HEK293 (cell line): ENCODE measurements around the gene STRBP.

Experiments
- CTCF ChIA-PET: fragments of 350-600 bp; formaldehyde crosslinking; extraction: SDS; loops from one replicate; lab custom pipeline; 2021; ENCODE audit warnings: antibody characterized with exemption; lab: Yijun Ruan, JAX
- POLR2A ChIA-PET: fragments of 300-600 bp; formaldehyde crosslinking; extraction: SDS; loops from one replicate; lab custom pipeline; 2020; ENCODE audit warnings: antibody characterized with exemption, inconsistent platforms; lab: Yijun Ruan, JAX
- H3K27ac ChIP-seq: fragments of 200-500 bp; sonication (Bioruptor generic); 2 replicates; pipeline ENCODE4 v1.5.1; 2014; ENCODE audit warnings: low read depth, low read length, control low read depth, inconsistent platforms; ENCODE audit errors: extremely low read depth
- H3K36me3 ChIP-seq, 2 experiments: fragments of 200-500 bp in 1 of 2; sonication (Bioruptor generic) in 1 of 2; 1 replicate in 1 of 2; 2 replicates in 1 of 2; pipeline ENCODE4 v1.5.1; 2014 to 2017; ENCODE audit warnings: inconsistent platforms in 2 of 2, low read length in 2 of 2; ENCODE audit not compliant: control insufficient read depth in 2 of 2, insufficient read depth in 1 of 2
- H3K4me1 ChIP-seq: fragments of 200-500 bp; sonication (Bioruptor generic); 2 replicates; pipeline ENCODE4 v1.5.1; 2014; ENCODE audit warnings: mild to moderate bottlenecking, low read length, inconsistent platforms; ENCODE audit not compliant: control insufficient read depth, insufficient read depth
- H3K4me3 ChIP-seq: 2 replicates; pipeline ENCODE4 v1.5.1; 2011; ENCODE audit warnings: low read depth, mild to moderate bottlenecking, control low read depth, low read length, moderate library complexity
- H3K9me3 ChIP-seq: fragments of 200-500 bp; sonication (Bioruptor generic); 2 replicates; pipeline ENCODE4 v1.5.1; 2014; ENCODE audit warnings: low read depth, low read length, inconsistent platforms; ENCODE audit not compliant: control insufficient read depth, insufficient read depth
- HOXA7 ChIP-seq: sonication (generic); formaldehyde crosslinking; IDR thresholded peaks from 2 replicates; pipeline ENCODE4 v1.8.1; 2022; ENCODE audit warnings: missing genetic modification reagents, borderline replicate concordance
- KLF1 ChIP-seq: fragments of 450-650 bp; formaldehyde crosslinking; IDR thresholded peaks from 2 replicates; pipeline ENCODE4 v1.5.1; 2016; ENCODE audit warnings: missing biosample characterization, missing genetic modification characterization
- KLF17 ChIP-seq: fragments of 450-650 bp; formaldehyde crosslinking; IDR thresholded peaks from 2 replicates; pipeline ENCODE4 v1.5.1; 2016; ENCODE audit warnings: missing biosample characterization, missing genetic modification characterization
- PATZ1 ChIP-seq: fragments of 450-650 bp; formaldehyde crosslinking; IDR thresholded peaks from 2 replicates; pipeline ENCODE4 v1.5.1; 2016; ENCODE audit warnings: missing biosample characterization, missing genetic modification characterization
- PRDM1 ChIP-seq: fragments of 450-650 bp; formaldehyde crosslinking; IDR thresholded peaks from 2 replicates; pipeline ENCODE4; 2016; ENCODE audit warnings: missing biosample characterization, missing genetic modification characterization
- PRDM6 ChIP-seq: fragments of 450-650 bp; formaldehyde crosslinking; IDR thresholded peaks from 2 replicates; pipeline ENCODE4 v1.5.1; 2017; ENCODE audit warnings: missing biosample characterization, missing genetic modification characterization
- SALL2 ChIP-seq: fragments of 450-650 bp; formaldehyde crosslinking; IDR thresholded peaks from 2 replicates; pipeline ENCODE4 v1.5.0; 2017; ENCODE audit warnings: missing biosample characterization, mild to moderate bottlenecking, missing genetic modification characterization, borderline replicate concordance
- SP3 ChIP-seq: fragments of 450-650 bp; formaldehyde crosslinking; IDR thresholded peaks from 2 replicates; pipeline ENCODE4 v1.5.1; 2016; ENCODE audit warnings: missing biosample characterization, missing genetic modification characterization
- ZBTB10 ChIP-seq: fragments of 450-650 bp; formaldehyde crosslinking; IDR thresholded peaks from 2 replicates; pipeline ENCODE4 v1.5.1; 2016; ENCODE audit warnings: missing biosample characterization, missing genetic modification characterization
- ZNF10 ChIP-seq: fragments of 450-650 bp; formaldehyde crosslinking; IDR thresholded peaks from 2 replicates; pipeline ENCODE4 v1.5.1; 2017; ENCODE audit warnings: missing biosample characterization, missing genetic modification characterization
- ZNF169 ChIP-seq: fragments of 450-650 bp; formaldehyde crosslinking; IDR thresholded peaks from 2 replicates; pipeline ENCODE4 v1.5.1; 2016; ENCODE audit warnings: missing biosample characterization, missing genetic modification characterization
- ZNF174 ChIP-seq: fragments of 450-650 bp; formaldehyde crosslinking; IDR thresholded peaks from 2 replicates; pipeline ENCODE4 v1.5.0; 2017; ENCODE audit warnings: missing biosample characterization, mild to moderate bottlenecking, missing genetic modification characterization
- ZNF18 ChIP-seq: fragments of 450-650 bp; formaldehyde crosslinking; IDR thresholded peaks from 2 replicates; pipeline ENCODE4 v1.5.1; 2016; ENCODE audit warnings: missing biosample characterization, missing genetic modification characterization
- ZNF24 ChIP-seq: fragments of 450-650 bp; formaldehyde crosslinking; IDR thresholded peaks from 2 replicates; pipeline ENCODE4 v1.5.1; 2016; ENCODE audit warnings: missing biosample characterization, missing genetic modification characterization
- ZNF549 ChIP-seq: fragments of 450-650 bp; IDR thresholded peaks from 2 replicates; pipeline ENCODE4 v1.5.1; 2018; ENCODE audit warnings: missing biosample characterization, missing genetic modification characterization, mild to moderate bottlenecking, inconsistent platforms, moderate library complexity
- ZNF555 ChIP-seq: fragments of 450-650 bp; formaldehyde crosslinking; conservative IDR thresholded peaks from 2 replicates; pipeline ENCODE4 v1.5.1; 2017; ENCODE audit warnings: missing biosample characterization, mild to moderate bottlenecking, missing genetic modification characterization, inconsistent platforms
- ZNF571 ChIP-seq: fragments of 450-650 bp; formaldehyde crosslinking; IDR thresholded peaks from 2 replicates; pipeline ENCODE4 v1.5.0; 2017; ENCODE audit warnings: missing biosample characterization, missing genetic modification characterization
- ZNF639 ChIP-seq: fragments of 450-650 bp; formaldehyde crosslinking; IDR thresholded peaks from 2 replicates; pipeline ENCODE4 v1.5.1; 2016; ENCODE audit warnings: missing biosample characterization, missing genetic modification characterization
- ZNF645 ChIP-seq: fragments of 450-650 bp; formaldehyde crosslinking; IDR thresholded peaks from 2 replicates; pipeline ENCODE4; 2016; ENCODE audit warnings: missing biosample characterization, missing genetic modification characterization
- ZNF658 ChIP-seq: fragments of 450-650 bp; formaldehyde crosslinking; IDR thresholded peaks from 2 replicates; pipeline ENCODE4; 2016; ENCODE audit warnings: missing biosample characterization, missing genetic modification characterization

The STRBP gene

GRCh38 chr9:123168586-123168985 is 99.8 kb downstream of the STRBP start:
- CTCF ChIA-PET, result interaction anchor here (0.8 kb wide), 1 partner anchor 60 kb away, joined by 8 read pairs; no protein-coding TSS in a partner anchor
- Histone ChIP-seq H3K4me3 (no peak overlapping the region), H3K9me3 (no peaks in the 10 kb centered on the region), H3K4me1 (no peaks in the 10 kb centered on the region), H3K27ac (no peak overlapping the region), H3K36me3 (peaks cover 0 to 3% of the 10 kb centered on the region in 2 experiments; a peak in 1 of 3 replicates)
- POLR2A ChIA-PET, result no interaction called here
- TF ChIP-seq ZNF645, result no peak

- Histone ChIP-seq H3K4me1 (peaks cover 2% of the 10 kb centered on the region), H3K36me3 (no peaks in the 10 kb centered on the region), H3K4me3 (no peak overlapping the region), H3K27ac (no peak overlapping the region), H3K9me3 (no peaks in the 10 kb centered on the region)
- TF ChIP-seq PATZ1 (tag by site-specific recombination) (no peak), ZNF639 (tag by site-specific recombination) (no peak), PRDM6 (tag by site-specific recombination) (no peak), ZBTB10 (tag by site-specific recombination) (no peak), ZNF10 (tag by site-specific recombination) (no peak), ZNF658 (no peak), ZNF174 (tag by site-specific recombination) (no peak), SALL2 (tag by site-specific recombination) (no peak), ZNF18 (tag by site-specific recombination) (no peak), SP3 (no peak), ZNF549 (tag by site-specific recombination) (no peak), ZNF571 (tag by site-specific recombination) (no peak), ZNF24 (tag by site-specific recombination) (no peak), HOXA7 (CRISPR knock-in tag) (no peak), ZNF169 (tag by site-specific recombination) (no peak), KLF17 (tag by site-specific recombination) (no peak), KLF1 (tag by site-specific recombination) (no peak), PRDM1 (tag by site-specific recombination) (no peak), ZNF555 (tag by site-specific recombination) (no peak)
- POLR2A ChIA-PET, result no interaction called here
- CTCF ChIA-PET, result no interaction called here
Measured at GRCh38 chr9:123167474-123167873, 100.9 kb downstream of the STRBP start.
